H1 (cell line): ENCODE data around the gene ARMC5. TPM values are rescaled to one million over a fixed set of nuclear protein-coding genes. Genes with fewer than 3 reads are reported as not detected.

Experiments
- polyA plus RNA-seq, 7 experiments: library from polyadenylated mRNA; depleted of rRNA in 3 of 7; stranded (reverse) in 5 of 7; unstranded in 2 of 7; fragments of >200 nt in 5 of 7; fragments of 200-250 nt in 2 of 7; gene quantifications; 1 replicate in 5 of 7; 2 replicates in 1 of 7; 4 replicates in 1 of 7; pipeline versions ENCODE4 v1.2.1 to v1.2.3, GENCODE V29; 2011 to 2013; ENCODE audit warnings: missing spikeins in 2 of 7, mixed read lengths in 2 of 7
- total RNA-seq: library from RNA; stranded (reverse); fragmentation: NEBNext Ultra II Directional; extraction: Animal tissue kit (Norgen Biotek cat#: 25700); gene quantifications from 2 replicates; pipeline ENCODE4 v1.2.1, GENCODE V29; 2021
- TF ChIP-seq, protein P1 (sequence below): fragments of 300-600 bp; sonication (generic); IDR thresholded peaks from 2 replicates; pipeline ENCODE4 v1.7.1; 2012; ENCODE audit warnings: low read length, moderate library complexity, mild to moderate bottlenecking, inconsistent platforms; ENCODE audit not compliant: insufficient replicate concordance

Gene ARMC5
- total and polyA plus RNA-seq, 2 of the 8 experiments (the other 6 are each of a cell fraction or from before 2014, with no cell fraction given), result 7.8 to 8.7 TPM

DNA sequence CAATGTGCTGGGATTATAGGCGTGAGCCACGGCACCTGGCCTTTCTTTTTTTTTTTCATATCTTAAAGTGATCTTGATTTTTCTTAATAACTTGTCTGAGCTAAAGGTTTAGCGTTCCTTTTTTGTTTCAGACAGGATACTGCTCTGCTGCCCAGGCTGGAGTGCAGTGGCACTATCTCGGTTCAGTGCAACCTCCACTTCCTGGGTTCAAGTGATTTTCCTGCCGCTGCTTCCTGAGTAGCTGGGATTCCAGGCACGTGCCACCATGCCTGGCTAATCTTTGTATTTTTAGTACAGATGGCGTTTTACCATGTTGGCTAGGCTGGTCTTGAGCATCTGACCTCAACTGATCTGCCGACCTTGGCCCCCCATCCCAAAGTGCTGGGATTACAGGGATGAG lies 44.9 kb downstream of the ARMC5 start (continued):
- TF ChIP-seq, protein P1, sequence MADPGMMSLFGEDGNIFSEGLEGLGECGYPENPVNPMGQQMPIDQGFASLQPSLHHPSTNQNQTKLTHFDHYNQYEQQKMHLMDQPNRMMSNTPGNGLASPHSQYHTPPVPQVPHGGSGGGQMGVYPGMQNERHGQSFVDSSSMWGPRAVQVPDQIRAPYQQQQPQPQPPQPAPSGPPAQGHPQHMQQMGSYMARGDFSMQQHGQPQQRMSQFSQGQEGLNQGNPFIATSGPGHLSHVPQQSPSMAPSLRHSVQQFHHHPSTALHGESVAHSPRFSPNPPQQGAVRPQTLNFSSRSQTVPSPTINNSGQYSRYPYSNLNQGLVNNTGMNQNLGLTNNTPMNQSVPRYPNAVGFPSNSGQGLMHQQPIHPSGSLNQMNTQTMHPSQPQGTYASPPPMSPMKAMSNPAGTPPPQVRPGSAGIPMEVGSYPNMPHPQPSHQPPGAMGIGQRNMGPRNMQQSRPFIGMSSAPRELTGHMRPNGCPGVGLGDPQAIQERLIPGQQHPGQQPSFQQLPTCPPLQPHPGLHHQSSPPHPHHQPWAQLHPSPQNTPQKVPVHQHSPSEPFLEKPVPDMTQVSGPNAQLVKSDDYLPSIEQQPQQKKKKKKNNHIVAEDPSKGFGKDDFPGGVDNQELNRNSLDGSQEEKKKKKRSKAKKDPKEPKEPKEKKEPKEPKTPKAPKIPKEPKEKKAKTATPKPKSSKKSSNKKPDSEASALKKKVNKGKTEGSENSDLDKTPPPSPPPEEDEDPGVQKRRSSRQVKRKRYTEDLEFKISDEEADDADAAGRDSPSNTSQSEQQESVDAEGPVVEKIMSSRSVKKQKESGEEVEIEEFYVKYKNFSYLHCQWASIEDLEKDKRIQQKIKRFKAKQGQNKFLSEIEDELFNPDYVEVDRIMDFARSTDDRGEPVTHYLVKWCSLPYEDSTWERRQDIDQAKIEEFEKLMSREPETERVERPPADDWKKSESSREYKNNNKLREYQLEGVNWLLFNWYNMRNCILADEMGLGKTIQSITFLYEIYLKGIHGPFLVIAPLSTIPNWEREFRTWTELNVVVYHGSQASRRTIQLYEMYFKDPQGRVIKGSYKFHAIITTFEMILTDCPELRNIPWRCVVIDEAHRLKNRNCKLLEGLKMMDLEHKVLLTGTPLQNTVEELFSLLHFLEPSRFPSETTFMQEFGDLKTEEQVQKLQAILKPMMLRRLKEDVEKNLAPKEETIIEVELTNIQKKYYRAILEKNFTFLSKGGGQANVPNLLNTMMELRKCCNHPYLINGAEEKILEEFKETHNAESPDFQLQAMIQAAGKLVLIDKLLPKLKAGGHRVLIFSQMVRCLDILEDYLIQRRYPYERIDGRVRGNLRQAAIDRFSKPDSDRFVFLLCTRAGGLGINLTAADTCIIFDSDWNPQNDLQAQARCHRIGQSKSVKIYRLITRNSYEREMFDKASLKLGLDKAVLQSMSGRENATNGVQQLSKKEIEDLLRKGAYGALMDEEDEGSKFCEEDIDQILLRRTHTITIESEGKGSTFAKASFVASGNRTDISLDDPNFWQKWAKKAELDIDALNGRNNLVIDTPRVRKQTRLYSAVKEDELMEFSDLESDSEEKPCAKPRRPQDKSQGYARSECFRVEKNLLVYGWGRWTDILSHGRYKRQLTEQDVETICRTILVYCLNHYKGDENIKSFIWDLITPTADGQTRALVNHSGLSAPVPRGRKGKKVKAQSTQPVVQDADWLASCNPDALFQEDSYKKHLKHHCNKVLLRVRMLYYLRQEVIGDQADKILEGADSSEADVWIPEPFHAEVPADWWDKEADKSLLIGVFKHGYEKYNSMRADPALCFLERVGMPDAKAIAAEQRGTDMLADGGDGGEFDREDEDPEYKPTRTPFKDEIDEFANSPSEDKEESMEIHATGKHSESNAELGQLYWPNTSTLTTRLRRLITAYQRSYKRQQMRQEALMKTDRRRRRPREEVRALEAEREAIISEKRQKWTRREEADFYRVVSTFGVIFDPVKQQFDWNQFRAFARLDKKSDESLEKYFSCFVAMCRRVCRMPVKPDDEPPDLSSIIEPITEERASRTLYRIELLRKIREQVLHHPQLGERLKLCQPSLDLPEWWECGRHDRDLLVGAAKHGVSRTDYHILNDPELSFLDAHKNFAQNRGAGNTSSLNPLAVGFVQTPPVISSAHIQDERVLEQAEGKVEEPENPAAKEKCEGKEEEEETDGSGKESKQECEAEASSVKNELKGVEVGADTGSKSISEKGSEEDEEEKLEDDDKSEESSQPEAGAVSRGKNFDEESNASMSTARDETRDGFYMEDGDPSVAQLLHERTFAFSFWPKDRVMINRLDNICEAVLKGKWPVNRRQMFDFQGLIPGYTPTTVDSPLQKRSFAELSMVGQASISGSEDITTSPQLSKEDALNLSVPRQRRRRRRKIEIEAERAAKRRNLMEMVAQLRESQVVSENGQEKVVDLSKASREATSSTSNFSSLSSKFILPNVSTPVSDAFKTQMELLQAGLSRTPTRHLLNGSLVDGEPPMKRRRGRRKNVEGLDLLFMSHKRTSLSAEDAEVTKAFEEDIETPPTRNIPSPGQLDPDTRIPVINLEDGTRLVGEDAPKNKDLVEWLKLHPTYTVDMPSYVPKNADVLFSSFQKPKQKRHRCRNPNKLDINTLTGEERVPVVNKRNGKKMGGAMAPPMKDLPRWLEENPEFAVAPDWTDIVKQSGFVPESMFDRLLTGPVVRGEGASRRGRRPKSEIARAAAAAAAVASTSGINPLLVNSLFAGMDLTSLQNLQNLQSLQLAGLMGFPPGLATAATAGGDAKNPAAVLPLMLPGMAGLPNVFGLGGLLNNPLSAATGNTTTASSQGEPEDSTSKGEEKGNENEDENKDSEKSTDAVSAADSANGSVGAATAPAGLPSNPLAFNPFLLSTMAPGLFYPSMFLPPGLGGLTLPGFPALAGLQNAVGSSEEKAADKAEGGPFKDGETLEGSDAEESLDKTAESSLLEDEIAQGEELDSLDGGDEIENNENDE, result no peak
